Spleen (tissue), 11 donors: Measurements from ENCODE around the gene NEBL. TPM values are rescaled to one million over a fixed set of nuclear protein-coding genes. Genes with fewer than 3 reads are reported as not detected.

Experiments
- DNase-seq: peaks from one replicate; pipeline ENCODE4 v3.0.0-alpha.2; 2020
- H3K27ac ChIP-seq, 8 donors: fragments of 200-600 bp; sonication (generic) in 7 of 8; 1 replicate in 4 of 8; 2 replicates in 4 of 8; pipeline versions ENCODE4 v1.5.0 to v1.8.0; 2016 to 2021; ENCODE audit warnings: inconsistent platforms in 4 of 8, mild to moderate bottlenecking in 4 of 8, moderate library complexity in 1 of 8
- H3K27me3 ChIP-seq, 7 donors: fragments of 200-600 bp; sonication (generic) in 6 of 7; replicated peaks in 1 of 7; 1 replicate in 4 of 7; 2 replicates in 3 of 7; pipeline versions ENCODE4 v1.5.0 to v1.8.0; 2016 to 2021; ENCODE audit warnings: inconsistent platforms in 3 of 7, mild to moderate bottlenecking in 1 of 7
- H3K36me3 ChIP-seq, 6 donors: fragments of 200-600 bp; sonication (generic) in 5 of 6; 1 replicate in 4 of 6; 2 replicates in 2 of 6; pipeline versions ENCODE4 v1.5.0 to v1.8.0; 2016 to 2021; ENCODE audit warnings: inconsistent platforms in 2 of 6
- H3K4me1 ChIP-seq, 6 donors: fragments of 200-600 bp; sonication (generic) in 5 of 6; 1 replicate in 3 of 6; 2 replicates in 3 of 6; pipeline versions ENCODE4 v1.5.0 to v1.8.0; 2016 to 2021; ENCODE audit warnings: inconsistent platforms in 3 of 6
- H3K4me3 ChIP-seq, 8 donors: fragments of 200-600 bp; sonication (generic) in 7 of 8; 1 replicate in 4 of 8; 2 replicates in 4 of 8; pipeline versions ENCODE4 v1.5.0 to v1.8.0; 2016 to 2021; ENCODE audit warnings: inconsistent platforms in 4 of 8, mild to moderate bottlenecking in 4 of 8, moderate library complexity in 2 of 8
- H3K9me3 ChIP-seq, 8 donors: fragments of 200-600 bp; sonication (generic) in 7 of 8; 1 replicate in 4 of 8; 2 replicates in 4 of 8; pipeline versions ENCODE4 v1.5.0 to v1.8.0; 2016 to 2021; ENCODE audit warnings: inconsistent platforms in 4 of 8
- CTCF ChIP-seq, 11 experiments: fragments of 200-600 bp in 7 of 11; fragments of 450-650 bp in 4 of 11; sonication (generic) in 4 of 11; IDR thresholded peaks in 8 of 11; conservative IDR thresholded peaks in 3 of 11; 1 replicate in 7 of 11; 2 replicates in 4 of 11; pipeline versions ENCODE4 v1.4.0 to v1.8.0; 2016 to 2021; ENCODE audit warnings: antibody characterized with exemption in 11 of 11, inconsistent platforms in 4 of 11, mild to moderate bottlenecking in 1 of 11
- POLR2A ChIP-seq, 3 donors: fragments of 450-650 bp; IDR thresholded peaks; one replicate each; pipeline ENCODE4 v1.5.1; 2017; ENCODE audit warnings: antibody characterized with exemption in 3 of 3, mild to moderate bottlenecking in 1 of 3
- POLR2AphosphoS5 ChIP-seq, 3 donors: sonication (generic); formaldehyde crosslinking; IDR thresholded peaks; one replicate each; pipeline ENCODE4 v1.5.1; 2017; ENCODE audit warnings: antibody characterized with exemption in 3 of 3
- WGBS, 5 donors: extraction: QIAGEN DNeasy Blood & Tissue Kit in 3 of 5; methylation state at CpG; one replicate each; pipeline versions ENCODE4 v1.1.5 to v1.1.7; 2013 to 2018; 5-methylcytosine and 5-hydroxymethylcytosine counted together
- intact Hi-C: fragments of 100-400 bp; cut with DNase I; formaldehyde crosslinking; loops from one replicate; pipeline ENCODE4 v1.15.0; 2023; ENCODE audit warnings: low total_unique reads
- polyA plus RNA-seq, 3 donors: library from polyadenylated mRNA; stranded (reverse); fragments of 200-250 nt; gene quantifications; one replicate each; pipeline ENCODE4 v1.2.1, GENCODE V29; 2013
- total RNA-seq, 7 donors: library from RNA; depleted of rRNA in 3 of 7; stranded (reverse); fragments of >200 nt in 3 of 7; fragmentation: NEBNext Ultra II Directional in 4 of 7; extraction: Animal tissue kit (Norgen Biotek cat#: 25700) in 4 of 7; gene quantifications; one replicate each; pipeline versions ENCODE4 v1.1.0 to v1.2.1, GENCODE V29; 2016 to 2021
- donor health status: healthy with polysubstance abuse.
- donor health status: DM: no; HTN: no; CAD: no; lungs with moderate emphysema.
- donor health status: DM: no; HTN: no; CAD: no.
- donor health status: Bipolar disorder and iron deficiency.
- donor health status: healthy.
- donor health status: DM: no; HTN: no; CAD: no.
- donor health status: DM: yes; HTN: yes; CAD: no.

NEBL gene
- total and polyA plus RNA-seq, 10 donors, result 0.08 to 2.7 (median 0.54) TPM

DNA sequence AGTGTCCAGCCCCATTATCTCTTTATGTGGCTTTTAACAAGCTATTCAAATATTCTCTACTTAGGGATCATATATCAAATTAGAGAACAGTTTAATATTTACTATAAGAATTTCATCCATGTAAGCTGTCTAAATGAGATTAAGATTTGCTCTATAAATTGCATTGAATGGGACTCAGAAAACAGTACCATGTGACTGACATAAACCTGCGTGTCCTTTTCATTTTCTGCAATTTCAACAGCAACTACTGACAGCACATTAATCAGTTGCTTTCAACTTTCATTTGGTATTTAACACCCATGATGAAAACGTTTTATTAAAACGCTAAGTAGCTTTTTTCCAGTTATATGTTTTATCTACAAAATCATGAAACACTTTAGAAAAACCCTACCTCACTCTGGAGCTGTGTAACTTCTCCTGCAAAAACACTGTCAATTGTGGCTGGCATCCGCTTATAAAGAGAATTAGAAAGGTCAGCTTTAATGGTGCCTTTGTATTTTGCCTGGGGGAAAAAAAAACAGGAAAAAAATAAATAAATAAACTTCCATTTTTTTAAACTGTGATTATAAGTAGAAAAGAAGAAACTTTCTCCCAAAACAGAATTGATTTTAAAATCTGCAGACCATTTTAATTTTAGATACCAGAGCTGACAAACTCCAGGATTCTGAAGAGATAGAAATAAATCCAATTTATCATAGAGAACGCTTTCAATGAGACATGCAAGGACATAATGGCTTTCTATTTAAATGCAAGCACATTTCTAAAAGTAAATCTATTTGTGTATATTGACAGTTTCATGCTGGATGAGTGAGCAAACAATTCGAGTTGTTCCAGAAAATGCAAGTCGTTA lies 9.2 kb downstream of the NEBL start:
- no peaks in the 10 kb centered on the region for H3K9me3 ChIP-seq
- peaks cover 0 to 7% (median 0%) of the 10 kb centered on the region in 7 donors for H3K27me3 ChIP-seq
- DNase-seq, result no peak
- WGBS, 5 donors, result 58 to 70% (median 65%) methylated on average over 7 of the region's 7 CpGs
- no peaks in the 10 kb centered on the region for H3K4me1 ChIP-seq
- no peaks in the 10 kb centered on the region for H3K36me3 ChIP-seq
- no peak overlapping the region for H3K27ac ChIP-seq
- no peak overlapping the region for H3K4me3 ChIP-seq
- intact Hi-C loops, result no loop called here
- no peak for TF ChIP-seq POLR2A (IDR thresholded peaks at IDR 0.05)
- TF ChIP-seq POLR2AphosphoS5 (IDR thresholded peaks at IDR 0.05), result no peak
- TF ChIP-seq CTCF (IDR thresholded peaks at IDR 0.05 in 8 of 11, conservative IDR thresholded peaks at IDR 0.05 in 3 of 11), result no peak

GRCh38 chr10:20885678-20886077 lies 11.4 kb downstream of the NEBL start:
- WGBS, 5 donors, result 42 to 72% (median 60%) methylated on average over 3 of the region's 3 CpGs
- intact Hi-C loops, result no loop called here
- Histone ChIP-seq H3K27ac (no peak overlapping the region), H3K36me3 (no peaks in the 10 kb centered on the region), H3K27me3 (peaks cover 0 to 7% (median 0%) of the 10 kb centered on the region in 7 donors), H3K9me3 (no peaks in the 10 kb centered on the region), H3K4me3 (no peak overlapping the region), H3K4me1 (no peaks in the 10 kb centered on the region)
- no peak for TF ChIP-seq CTCF (IDR thresholded peaks at IDR 0.05 in 8 of 11, conservative IDR thresholded peaks at IDR 0.05 in 3 of 11)
- TF ChIP-seq POLR2AphosphoS5 (IDR thresholded peaks at IDR 0.05), result no peak
- TF ChIP-seq POLR2A (IDR thresholded peaks at IDR 0.05), result no peak
- no peak for DNase-seq

- 90 to 96% (median 92%) methylated on average over 2 of the region's 2 CpGs for WGBS, 5 donors
- intact Hi-C loops, result no loop called here
Observed at GRCh38 chr10:20883552-20883951, 13.6 kb downstream of the NEBL start.

More at GRCh38 chr10:20883552-20883951, 13.6 kb downstream of the NEBL start:
- H3K27ac ChIP-seq, result no peak overlapping the region
- H3K36me3 ChIP-seq, result no peaks in the 10 kb centered on the region
- H3K9me3 ChIP-seq, result no peaks in the 10 kb centered on the region
- no peaks in the 10 kb centered on the region for H3K4me1 ChIP-seq
- TF ChIP-seq POLR2A (IDR thresholded peaks at IDR 0.05), result no peak
- no peak for TF ChIP-seq CTCF (IDR thresholded peaks at IDR 0.05 in 8 of 11, conservative IDR thresholded peaks at IDR 0.05 in 3 of 11)
- no peak for TF ChIP-seq POLR2AphosphoS5 (IDR thresholded peaks at IDR 0.05)
- peaks cover 0 to 5% (median 0%) of the 10 kb centered on the region in 7 donors for H3K27me3 ChIP-seq
- H3K4me3 ChIP-seq, result no peak overlapping the region
- DNase-seq, result no peak
